IPS-18c (cell line): Measurements from ENCODE around the gene SSTR5.
"Not testable (repeated sequence)": the region's sequence is repeated elsewhere in the genome, so short reads cannot be mapped to it uniquely, and the experiment has no call there.

Experiments used
- H3K4me3 ChIP-seq: 2 replicates; pipeline ENCODE4 v1.7.0; 2013; ENCODE audit warnings: low read depth, mild to moderate bottlenecking, low read length, moderate library complexity; ENCODE audit not compliant: insufficient read depth
- H3K9me3 ChIP-seq: one replicate; pipeline ENCODE4 v1.6.1; 2013; ENCODE audit warnings: mild to moderate bottlenecking, low read length, moderate library complexity; ENCODE audit not compliant: control insufficient read depth, insufficient read depth

Gene SSTR5

GRCh38 chr16:1078579-1079021 is 6.1 kb downstream of the SSTR5 start:
- Histone ChIP-seq H3K9me3 (peaks cover 4% of the 10 kb centered on the region), H3K4me3 (no peak overlapping the region)

DNA sequence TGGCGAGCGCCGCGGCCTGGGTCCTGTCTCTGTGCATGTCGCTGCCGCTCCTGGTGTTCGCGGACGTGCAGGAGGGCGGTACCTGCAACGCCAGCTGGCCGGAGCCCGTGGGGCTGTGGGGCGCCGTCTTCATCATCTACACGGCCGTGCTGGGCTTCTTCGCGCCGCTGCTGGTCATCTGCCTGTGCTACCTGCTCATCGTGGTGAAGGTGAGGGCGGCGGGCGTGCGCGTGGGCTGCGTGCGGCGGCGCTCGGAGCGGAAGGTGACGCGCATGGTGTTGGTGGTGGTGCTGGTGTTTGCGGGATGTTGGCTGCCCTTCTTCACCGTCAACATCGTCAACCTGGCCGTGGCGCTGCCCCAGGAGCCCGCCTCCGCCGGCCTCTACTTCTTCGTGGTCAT is 6.8 kb downstream of the SSTR5 start:
- Histone ChIP-seq H3K9me3 (peaks cover 4% of the 10 kb centered on the region), H3K4me3 (no peak overlapping the region)

GRCh38 chr16:1079786-1080525 is 7.4 kb downstream of the SSTR5 start:
- no peak overlapping the region for H3K4me3 ChIP-seq
- peaks cover 4% of the 10 kb centered on the region for H3K9me3 ChIP-seq

DNA sequence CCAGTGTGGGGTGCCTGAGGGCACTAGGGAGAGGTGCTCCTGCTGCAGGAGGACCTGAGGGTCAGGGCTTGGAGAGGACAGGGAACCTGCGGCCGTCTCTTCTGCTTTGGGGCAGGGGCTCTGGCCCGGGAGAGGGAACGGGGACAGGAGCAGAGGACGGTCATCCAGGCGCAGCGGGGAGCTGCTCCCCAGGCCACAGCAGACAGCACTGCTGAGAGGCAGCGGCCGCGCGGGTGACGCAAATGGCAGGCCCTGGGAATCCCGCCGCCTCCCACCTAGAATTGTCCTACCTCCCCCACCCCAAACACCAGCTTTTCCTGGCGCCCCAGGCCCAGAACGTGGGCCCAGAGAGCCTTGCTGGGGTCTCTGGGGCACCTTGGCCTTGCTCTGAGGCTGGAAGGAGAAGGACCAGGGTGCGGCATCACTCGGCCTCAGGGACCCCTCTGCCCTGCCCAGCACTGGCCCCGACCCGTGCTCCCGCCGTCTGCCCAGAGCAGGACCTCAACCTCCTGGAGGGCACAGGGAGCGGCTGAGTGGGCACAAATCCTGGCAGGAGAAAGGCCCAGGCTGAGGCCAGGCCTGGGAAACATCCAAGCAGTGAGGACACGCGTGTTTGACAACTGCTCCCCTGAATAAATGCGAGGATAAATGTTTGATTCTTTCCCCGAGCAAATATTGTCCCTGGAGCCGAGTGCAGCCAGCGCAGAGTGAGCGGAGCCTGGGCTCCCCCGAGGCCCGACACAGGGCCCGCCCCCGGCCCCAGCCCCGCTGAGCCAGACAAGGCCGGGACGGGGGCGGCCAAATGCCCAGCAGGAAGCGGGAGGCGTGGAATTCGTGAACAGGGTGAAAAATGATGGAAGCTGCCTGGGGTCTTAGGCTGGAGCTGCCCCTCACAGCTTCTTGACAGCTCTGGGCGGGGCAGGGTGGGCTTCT is 8.5 kb downstream of the SSTR5 start:
- peaks cover 4% of the 10 kb centered on the region for H3K9me3 ChIP-seq
- no peak overlapping the region for H3K4me3 ChIP-seq

DNA sequence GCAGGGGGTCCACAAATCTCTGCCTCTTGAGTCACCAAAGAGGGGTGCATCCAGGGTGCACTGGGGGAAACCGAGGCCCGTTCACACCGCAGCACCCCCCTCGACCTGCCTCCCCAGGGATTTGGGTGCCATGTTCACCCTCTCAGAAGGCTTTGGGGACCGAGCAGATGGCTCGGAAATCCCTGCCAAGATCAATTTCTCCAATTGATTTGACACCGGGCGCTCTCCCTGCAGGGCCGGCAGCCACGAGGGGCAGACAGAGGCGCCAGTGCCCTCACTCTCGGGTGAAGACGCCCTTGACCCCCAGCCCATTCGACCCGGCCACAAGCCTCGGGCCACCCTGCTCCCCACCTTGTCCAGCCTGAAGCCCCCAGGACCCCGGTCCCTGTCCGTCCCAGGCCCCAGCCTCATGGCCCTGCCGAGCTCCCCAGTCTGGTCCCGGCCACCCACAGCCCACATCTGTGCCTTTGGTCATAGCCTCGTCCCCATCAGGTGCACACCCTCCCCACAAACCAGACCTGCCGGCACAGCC is 9.3 kb downstream of the SSTR5 start:
- Histone ChIP-seq H3K9me3 (peaks cover 6% of the 10 kb centered on the region), H3K4me3 (no peak overlapping the region)

GRCh38 chr16:1082266-1082951 is 9.9 kb downstream of the SSTR5 start:
- no peak overlapping the region for H3K4me3 ChIP-seq
- peaks cover 6% of the 10 kb centered on the region for H3K9me3 ChIP-seq

DNA sequence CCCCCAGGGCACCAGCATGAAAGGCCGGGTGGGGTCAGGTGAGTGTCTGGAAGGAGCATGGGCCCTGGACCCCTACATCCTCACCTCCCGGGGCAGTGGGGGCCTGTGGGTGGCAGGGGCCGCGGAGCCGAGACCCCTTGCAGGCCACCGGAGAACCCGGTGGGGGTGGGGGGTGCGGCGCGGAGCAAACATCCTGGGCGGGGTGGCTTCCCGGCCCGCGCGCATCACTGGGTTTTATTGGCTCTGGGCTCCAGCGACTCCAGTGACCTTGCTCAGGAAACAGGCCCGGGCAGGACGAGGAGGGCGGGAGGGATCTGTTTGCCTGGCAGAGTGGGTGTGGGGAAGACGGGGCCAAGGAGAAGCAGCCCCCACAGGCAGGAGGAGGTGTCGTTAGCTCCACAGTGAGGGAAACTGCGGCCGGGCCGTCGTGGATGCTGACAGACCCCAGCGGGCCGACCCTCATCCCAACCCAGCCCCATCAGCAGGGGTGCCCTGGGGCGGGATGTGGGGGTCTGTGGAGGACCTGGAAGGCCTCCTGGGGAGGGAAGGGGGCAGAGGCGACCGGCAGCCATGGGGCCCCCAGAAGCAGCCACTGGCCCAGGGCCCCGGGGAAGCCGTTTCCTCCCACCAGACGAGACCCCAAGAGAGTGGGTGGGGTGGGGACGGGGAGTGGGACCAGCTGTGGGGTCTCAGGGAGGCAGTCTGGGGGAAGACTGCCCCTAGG is 10.6 kb downstream of the SSTR5 start:
- Histone ChIP-seq H3K4me3 (no peak overlapping the region), H3K9me3 (peaks cover 6% of the 10 kb centered on the region)

DNA sequence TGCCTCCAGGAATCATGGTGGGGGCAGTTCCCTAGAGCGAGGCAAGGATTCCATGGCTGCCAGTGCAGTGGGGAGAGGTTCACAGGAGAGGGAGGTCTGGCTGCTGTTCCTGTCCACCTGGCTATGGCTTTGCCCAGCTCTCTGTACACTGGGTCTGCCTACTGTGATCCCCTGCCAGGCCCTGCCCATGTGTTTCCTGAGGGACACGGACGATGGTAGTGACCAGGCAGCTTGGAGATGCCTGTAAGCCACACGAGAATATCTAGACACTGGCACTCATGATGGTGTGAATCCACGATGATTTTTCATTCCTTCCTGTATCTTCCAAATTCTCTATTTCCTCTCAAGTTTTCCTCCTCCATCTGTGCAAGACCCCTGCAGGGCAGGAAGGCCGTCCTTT is 12.4 kb downstream of the SSTR5 start:
- Histone ChIP-seq H3K4me3 (no peak overlapping the region), H3K9me3 (peaks cover 6% of the 10 kb centered on the region)

- not testable (repeated sequence) for H3K4me3 ChIP-seq, H3K9me3 ChIP-seq
Measured at GRCh38 chr16:1086443-1086842, 13.9 kb downstream of the SSTR5 start.

GRCh38 chr16:1088295-1089170 is 16.0 kb downstream of the SSTR5 start:
- no peak overlapping the region for H3K4me3 ChIP-seq
- H3K9me3 ChIP-seq = peaks cover 3% of the 10 kb centered on the region

GRCh38 chr16:1089439-1089821 is 16.9 kb downstream of the SSTR5 start:
- Histone ChIP-seq H3K9me3 (peaks cover 3% of the 10 kb centered on the region), H3K4me3 (no peak overlapping the region)

GRCh38 chr16:1089822-1090619 is 17.5 kb downstream of the SSTR5 start:
- H3K9me3 ChIP-seq = peaks cover 3% of the 10 kb centered on the region
- H3K4me3 ChIP-seq = no peak overlapping the region

DNA sequence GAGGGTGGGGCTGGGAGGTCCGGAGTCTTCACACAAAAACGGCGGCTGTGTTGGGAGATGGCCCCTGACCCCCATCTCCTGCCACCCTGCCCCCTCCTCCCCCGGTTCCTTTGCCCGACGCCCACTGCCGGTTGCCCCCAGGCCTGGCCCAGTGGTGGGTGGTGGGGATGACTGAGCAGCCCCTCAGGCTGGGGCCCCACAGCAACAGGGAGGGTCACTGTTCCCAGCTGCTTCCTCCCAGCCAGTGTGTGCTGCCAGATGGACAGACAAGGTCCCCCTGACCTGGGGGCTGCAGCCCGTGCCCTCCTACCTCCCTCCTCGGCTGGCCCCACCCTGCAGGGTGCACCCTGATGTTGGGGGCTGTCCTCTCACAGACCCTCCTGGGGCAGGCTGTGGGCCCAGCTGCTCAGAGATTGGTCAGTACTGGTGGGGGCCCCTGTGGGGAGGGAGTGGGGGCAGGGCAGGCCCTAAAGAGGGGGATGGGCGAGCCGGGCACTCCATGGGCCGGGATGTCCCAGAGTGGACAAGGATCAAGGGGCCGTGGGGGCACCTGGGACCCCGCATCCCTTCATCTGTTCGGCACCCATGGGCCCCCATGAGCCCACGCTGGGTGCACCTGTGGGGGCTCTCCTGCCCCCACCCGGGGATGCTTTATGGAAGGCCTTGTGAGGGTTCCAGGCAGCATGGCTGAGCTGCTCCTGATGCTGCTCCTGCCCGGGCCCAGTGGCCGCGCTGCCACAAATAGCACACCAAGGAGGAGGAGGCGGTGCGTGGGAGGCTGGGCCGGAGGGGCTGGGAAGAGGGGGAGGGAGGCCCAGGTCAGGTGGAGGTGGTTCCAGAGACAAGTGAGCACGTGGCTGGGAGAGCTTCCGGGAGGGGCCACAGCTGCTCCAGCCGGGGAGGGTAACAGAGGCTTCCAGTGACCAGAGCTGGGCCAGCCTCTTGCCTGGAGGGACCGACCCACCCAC is 18.4 kb downstream of the SSTR5 start:
- Histone ChIP-seq H3K4me3 (no peak overlapping the region), H3K9me3 (peaks cover 3% of the 10 kb centered on the region)

DNA sequence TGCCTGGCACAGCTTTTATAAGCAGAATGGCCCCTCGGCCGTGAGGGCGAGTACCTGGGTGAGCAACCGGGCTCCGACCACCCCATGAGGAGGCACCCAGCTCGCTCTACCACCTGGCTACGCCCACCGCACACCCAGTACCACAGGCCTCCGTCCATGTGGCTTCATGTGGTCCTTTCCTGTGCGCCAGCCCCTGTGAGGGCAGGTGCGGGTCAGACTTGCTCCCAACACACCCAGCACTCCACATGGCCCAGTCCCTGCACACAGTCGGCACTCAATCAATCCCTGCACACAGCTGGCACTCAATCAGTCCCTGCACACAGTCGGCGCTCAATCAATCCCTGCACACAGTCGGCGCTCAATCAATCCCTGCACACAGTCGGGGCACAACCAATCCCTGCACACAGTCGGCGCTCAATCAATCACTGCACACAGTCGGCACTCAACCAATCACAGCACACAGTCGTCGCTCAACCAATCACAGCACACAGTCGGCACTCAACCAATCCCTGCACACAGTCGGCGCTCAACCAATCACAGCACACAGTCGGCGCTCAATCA is 19.5 kb downstream of the SSTR5 start:
- H3K4me3 ChIP-seq = no peak overlapping the region
- H3K9me3 ChIP-seq = no peaks in the 10 kb centered on the region
